ENCODE data around the gene HSPB1.

DNA sequence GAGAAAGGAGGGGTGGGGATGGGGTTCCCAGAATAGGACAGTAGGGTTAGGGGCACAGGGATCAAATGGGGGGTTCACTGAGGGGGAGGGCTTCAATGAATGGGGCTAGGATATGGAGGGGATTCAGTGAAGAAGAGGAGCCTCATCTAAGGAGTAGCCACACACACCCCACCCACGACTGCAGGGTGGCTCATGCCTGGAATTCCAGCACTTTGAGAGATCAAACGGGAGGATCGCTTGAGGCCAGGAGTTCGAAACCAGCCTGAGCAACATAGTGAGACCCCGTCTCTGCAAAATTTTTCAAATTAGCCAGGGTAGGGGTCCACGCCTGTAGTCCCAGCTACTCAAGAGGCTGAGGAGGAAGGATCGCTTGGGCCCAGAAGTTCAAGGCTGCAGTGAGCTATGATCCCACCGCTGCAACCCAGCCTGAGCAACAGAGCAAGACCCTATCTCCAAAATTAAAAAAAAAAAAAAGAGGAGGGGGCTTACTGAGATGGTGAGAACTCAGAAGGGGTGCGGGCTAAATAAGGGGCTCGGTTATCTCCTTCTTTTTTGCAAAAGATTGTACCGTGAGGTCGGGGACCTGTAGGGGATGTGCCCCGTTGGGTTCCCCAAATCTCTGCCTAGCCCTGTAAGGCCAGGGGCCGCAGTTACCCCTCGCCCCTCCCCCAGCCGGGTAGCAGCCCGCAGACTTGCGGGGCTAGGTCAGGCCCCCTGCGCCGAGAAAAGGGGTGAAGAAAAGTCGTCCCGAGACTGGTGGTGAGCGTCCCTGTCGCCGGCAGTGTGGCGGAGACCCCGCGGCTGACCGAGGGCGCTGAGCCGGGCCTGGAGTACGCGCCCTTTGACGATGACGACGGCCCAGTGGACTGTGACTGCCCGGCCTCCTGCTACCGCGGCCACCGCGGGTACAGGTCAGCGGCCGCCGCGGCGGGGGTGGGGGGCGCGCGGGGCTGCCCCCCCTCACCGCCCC is 43.1 kb upstream of the HSPB1 start:
- TF ChIP-seq, protein P1, sequence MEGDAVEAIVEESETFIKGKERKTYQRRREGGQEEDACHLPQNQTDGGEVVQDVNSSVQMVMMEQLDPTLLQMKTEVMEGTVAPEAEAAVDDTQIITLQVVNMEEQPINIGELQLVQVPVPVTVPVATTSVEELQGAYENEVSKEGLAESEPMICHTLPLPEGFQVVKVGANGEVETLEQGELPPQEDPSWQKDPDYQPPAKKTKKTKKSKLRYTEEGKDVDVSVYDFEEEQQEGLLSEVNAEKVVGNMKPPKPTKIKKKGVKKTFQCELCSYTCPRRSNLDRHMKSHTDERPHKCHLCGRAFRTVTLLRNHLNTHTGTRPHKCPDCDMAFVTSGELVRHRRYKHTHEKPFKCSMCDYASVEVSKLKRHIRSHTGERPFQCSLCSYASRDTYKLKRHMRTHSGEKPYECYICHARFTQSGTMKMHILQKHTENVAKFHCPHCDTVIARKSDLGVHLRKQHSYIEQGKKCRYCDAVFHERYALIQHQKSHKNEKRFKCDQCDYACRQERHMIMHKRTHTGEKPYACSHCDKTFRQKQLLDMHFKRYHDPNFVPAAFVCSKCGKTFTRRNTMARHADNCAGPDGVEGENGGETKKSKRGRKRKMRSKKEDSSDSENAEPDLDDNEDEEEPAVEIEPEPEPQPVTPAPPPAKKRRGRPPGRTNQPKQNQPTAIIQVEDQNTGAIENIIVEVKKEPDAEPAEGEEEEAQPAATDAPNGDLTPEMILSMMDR (IDR thresholded peaks at IDR 0.05): no peak
- no peak for TF ChIP-seq EZH2 (IDR thresholded peaks at IDR 0.05; ENCODE audit: borderline replicate concordance, insufficient read depth, low read depth, low read length, poor library complexity, severe bottlenecking)
